GM12874 (cell line): Measurements from ENCODE around the gene ATG4D.
A peak's percentile ranks its signal among the peaks of the same experiment; 100 is the strongest.

Source experiments
- CTCF ChIP-seq: IDR thresholded peaks from 2 replicates; pipeline ENCODE4 v1.5.1; 2011; ENCODE audit warnings: low read depth, mild to moderate bottlenecking, control low read depth, low read length, moderate library complexity; ENCODE audit not compliant: insufficient read depth

Gene ATG4D

GRCh38 chr19:10557603-10558197, 14.0 kb downstream of the ATG4D start:
- no peak for TF ChIP-seq CTCF

DNA sequence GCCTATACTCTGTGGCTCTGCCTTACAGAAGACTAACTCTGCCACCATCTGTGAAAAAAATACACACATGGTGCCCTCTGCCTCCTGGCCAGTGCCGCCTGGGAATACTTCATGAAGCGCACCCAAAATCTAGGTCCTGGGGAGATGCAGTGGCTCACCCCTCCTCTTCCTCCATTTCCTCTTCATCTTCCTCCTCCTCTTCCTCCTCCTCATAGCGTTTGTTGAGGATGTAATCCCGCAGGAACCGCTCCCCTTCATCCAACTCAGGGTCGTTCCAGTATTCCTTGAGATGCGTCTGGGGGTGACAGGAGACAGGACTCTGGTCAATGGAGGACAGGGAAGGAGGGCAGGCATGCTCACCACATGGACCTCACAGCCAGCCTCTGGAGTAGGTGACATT, 16.4 kb downstream of the ATG4D start:
- TF ChIP-seq CTCF = no peak

- no peak for TF ChIP-seq CTCF
These were observed 18.9 kb downstream of the ATG4D start for GRCh38 chr19:10562609-10563008.

DNA sequence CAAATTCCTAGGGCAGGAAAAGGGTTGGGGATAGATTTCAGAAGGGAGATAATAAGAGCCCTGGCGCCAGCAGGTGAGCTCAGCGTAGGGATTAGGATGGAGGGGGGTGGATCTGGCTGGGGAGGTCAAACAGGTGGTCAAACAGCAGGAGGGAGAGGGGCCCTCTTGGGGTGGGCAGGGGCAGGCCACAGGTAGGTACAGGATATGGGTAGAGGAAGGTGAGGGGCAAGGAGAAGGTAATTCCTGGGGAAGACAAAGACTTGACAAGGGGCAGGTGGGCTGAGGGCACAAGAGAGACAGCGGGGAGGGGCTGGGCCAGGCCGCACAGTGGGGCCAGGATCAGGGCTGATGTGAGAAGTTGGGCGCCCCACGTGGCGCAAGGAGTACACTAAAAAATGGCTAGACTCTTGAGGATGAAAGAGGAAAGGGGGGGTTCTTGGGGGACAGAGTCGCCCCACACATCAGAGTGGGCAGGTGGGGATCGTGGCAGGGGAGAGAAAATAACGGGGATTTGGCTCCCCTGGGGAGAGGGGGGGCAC, 21.4 kb downstream of the ATG4D start:
- peak; percentile 60 for TF ChIP-seq CTCF

GRCh38 chr19:10565567-10566407, 22.1 kb downstream of the ATG4D start, which contains the start of gene KRI1:
KRI1 (minus strand) TSS chr19:10566010; CDS start chr19:10565999, 11 bp downstream.
- TF ChIP-seq CTCF = peak; percentile 49

DNA sequence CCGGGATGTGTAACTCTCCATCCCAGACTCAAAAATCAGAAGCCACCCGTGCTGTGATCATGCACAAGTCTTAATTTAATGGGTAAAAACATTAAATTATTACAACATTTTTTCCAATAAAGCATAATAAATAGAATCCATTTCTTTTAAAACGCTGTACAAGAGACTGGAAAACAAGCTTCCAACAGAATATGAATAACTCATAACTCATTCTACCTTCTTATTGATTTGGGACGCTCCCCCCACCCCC, 22.6 kb downstream of the ATG4D start:
- no peak for TF ChIP-seq CTCF

DNA sequence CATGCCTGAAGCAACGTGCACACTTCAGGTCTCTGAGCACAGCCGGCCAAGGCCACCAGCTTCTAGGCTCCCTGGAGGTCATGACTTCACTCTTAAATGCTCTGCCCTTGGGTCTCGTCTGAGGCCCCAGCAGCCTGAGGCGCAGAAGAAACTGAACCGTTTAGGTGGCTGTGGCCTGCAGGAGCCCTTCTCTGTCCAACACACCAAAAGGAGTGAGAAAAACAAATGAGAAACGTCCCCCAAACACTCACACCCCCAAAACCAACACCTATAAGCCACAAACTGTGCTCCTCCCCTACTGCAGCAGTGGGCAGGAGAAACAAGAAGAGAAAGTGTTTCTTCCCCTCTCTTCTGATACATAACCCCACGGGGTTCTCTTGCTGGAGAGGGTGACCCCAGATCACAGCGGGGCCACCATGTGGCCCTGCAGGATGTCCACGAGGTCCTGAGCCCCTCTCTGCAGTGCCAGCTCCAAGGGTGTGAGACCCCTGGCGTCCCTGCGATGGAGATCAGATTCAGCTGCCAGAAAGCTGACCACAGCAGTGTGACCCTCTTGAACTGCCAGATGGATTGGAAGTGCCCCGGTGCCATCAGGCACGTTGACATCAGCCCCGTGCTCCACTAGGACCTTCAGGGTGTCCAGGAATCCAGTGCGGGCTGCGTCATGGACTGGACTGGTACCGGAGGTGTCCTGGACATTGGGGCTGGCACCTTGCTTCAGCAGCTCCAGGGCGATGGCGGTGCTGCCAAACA, 23.1 kb downstream of the ATG4D start:
- no peak for TF ChIP-seq CTCF
